Measurements from ENCODE around the gene MYO10. TPM values are rescaled to one million over a fixed set of nuclear protein-coding genes. Genes with fewer than 3 reads are reported as not detected.
A peak's percentile ranks its signal among the peaks of the same experiment; 100 is the strongest.

The MYO10 gene
- total and polyA plus RNA-seq, 3 donors from 2014 or later, result 37.8 to 102 (median 99.8) TPM

- peak; percentile 50 for DNase-seq
- intact Hi-C loops (cut with DNase I; ENCODE audit: low total_unique reads), result no loop called here
- TF ChIP-seq POLR2A (IDR thresholded peaks at IDR 0.05), result no peak
- TF ChIP-seq, protein P1, sequence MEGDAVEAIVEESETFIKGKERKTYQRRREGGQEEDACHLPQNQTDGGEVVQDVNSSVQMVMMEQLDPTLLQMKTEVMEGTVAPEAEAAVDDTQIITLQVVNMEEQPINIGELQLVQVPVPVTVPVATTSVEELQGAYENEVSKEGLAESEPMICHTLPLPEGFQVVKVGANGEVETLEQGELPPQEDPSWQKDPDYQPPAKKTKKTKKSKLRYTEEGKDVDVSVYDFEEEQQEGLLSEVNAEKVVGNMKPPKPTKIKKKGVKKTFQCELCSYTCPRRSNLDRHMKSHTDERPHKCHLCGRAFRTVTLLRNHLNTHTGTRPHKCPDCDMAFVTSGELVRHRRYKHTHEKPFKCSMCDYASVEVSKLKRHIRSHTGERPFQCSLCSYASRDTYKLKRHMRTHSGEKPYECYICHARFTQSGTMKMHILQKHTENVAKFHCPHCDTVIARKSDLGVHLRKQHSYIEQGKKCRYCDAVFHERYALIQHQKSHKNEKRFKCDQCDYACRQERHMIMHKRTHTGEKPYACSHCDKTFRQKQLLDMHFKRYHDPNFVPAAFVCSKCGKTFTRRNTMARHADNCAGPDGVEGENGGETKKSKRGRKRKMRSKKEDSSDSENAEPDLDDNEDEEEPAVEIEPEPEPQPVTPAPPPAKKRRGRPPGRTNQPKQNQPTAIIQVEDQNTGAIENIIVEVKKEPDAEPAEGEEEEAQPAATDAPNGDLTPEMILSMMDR (IDR thresholded peaks at IDR 0.05), result no peak
- H3K4me1 ChIP-seq, result peaks cover 8% of the 10 kb centered on the region
- H3K36me3 ChIP-seq (ENCODE audit: low read depth, missing control alignments), result no peaks in the 10 kb centered on the region
- 58 to 78% methylated on average over 15 to 17 of the region's 17 CpGs for WGBS, 2 donors
- H3K4me3 ChIP-seq, result no peak overlapping the region
- no peaks in the 10 kb centered on the region for H3K9me3 ChIP-seq
- H3K27me3 ChIP-seq, result no peaks in the 10 kb centered on the region
- H3K27ac ChIP-seq, result no peak overlapping the region
Measured at GRCh38 chr5:16866795-16867576, 69.1 kb downstream of the MYO10 start.

DNA sequence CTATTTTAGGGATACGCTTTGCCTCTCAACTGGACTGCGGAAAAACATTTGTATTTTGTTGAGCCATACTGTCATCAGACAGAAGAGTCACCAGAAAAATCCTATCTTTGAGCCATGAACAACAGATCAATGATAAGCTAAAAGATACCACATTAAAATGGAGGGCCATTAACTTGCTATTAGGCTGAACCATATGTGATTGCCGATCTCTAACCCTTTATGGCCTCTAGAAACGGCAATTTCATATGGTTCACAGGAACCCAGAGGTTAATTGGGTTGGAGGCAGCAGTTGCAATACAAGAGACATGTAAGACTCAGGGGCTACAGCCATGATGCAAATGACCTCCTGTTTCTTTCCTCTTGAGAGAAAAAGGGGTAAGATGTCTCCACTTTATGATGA lies 69.8 kb downstream of the MYO10 start:
- Histone ChIP-seq H3K27me3 (no peaks in the 10 kb centered on the region), H3K27ac (no peak overlapping the region), H3K36me3 (ENCODE audit: low read depth, missing control alignments) (no peaks in the 10 kb centered on the region), H3K4me3 (no peak overlapping the region), H3K4me1 (peaks cover 8% of the 10 kb centered on the region), H3K9me3 (no peaks in the 10 kb centered on the region)
- TF ChIP-seq, protein P1 (IDR thresholded peaks at IDR 0.05), result no peak
- TF ChIP-seq POLR2A (IDR thresholded peaks at IDR 0.05), result no peak
- WGBS, 2 donors, result 89 to 93% methylated on average over 4 of the region's 4 CpGs
- no peak for DNase-seq
- intact Hi-C loops (cut with DNase I; ENCODE audit: low total_unique reads), result no loop called here

GRCh38 chr5:16865151-16865550 lies 70.9 kb downstream of the MYO10 start:
- no peak for TF ChIP-seq POLR2A (IDR thresholded peaks at IDR 0.05)
- TF ChIP-seq, protein P1 (IDR thresholded peaks at IDR 0.05), result no peak
- WGBS, 2 donors, result 67 to 71% methylated on average over 8 of the region's 8 CpGs
- Histone ChIP-seq H3K36me3 (ENCODE audit: low read depth, missing control alignments) (no peaks in the 10 kb centered on the region), H3K4me1 (peaks cover 8% of the 10 kb centered on the region), H3K9me3 (no peaks in the 10 kb centered on the region), H3K4me3 (no peak overlapping the region), H3K27ac (no peak overlapping the region), H3K27me3 (no peaks in the 10 kb centered on the region)
- intact Hi-C loops (cut with DNase I; ENCODE audit: low total_unique reads), result no loop called here
- no peak for DNase-seq

DNA sequence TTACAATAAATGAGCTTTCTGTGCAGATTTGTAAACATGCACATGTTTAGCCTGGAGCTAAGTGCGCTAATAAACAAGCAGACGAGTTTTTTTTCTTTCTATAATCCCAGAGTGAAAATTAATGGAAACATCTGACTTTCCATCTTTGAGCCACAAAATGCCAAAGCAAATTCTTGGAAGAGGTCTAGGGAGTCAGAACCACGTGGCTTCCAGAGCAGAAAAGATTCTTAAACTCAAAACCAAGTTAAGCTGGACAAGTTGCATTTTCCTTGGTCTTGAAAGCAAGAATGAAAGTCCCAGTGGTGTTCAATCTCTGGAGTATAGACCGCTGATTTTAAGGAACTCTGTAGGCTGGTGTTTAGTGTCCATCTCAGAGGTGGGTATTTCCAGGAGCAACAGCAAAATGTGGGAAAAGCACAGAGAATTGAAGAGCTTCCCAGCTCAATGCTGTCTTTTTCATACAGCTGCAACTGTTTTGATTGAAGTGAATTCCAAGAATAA lies 71.4 kb downstream of the MYO10 start:
- H3K27me3 ChIP-seq, result no peaks in the 10 kb centered on the region
- DNase-seq, result no peak
- H3K27ac ChIP-seq, result no peak overlapping the region
- no peaks in the 10 kb centered on the region for H3K36me3 ChIP-seq (ENCODE audit: low read depth, missing control alignments)
- no peaks in the 10 kb centered on the region for H3K9me3 ChIP-seq
- peaks cover 8% of the 10 kb centered on the region for H3K4me1 ChIP-seq
- H3K4me3 ChIP-seq, result no peak overlapping the region
- WGBS, 2 donors, result 51 to 63% methylated on average over 4 of the region's 4 CpGs
- no peak for TF ChIP-seq POLR2A (IDR thresholded peaks at IDR 0.05)
- TF ChIP-seq, protein P1 (IDR thresholded peaks at IDR 0.05), result no peak
- intact Hi-C loops (cut with DNase I; ENCODE audit: low total_unique reads), result no loop called here
